Activated CD4-positive, alpha-beta T cell treated with anti-CD3 and anti-CD28 coated beads, Interleukin-2, amount 50 U/mL, for 24 hours (primary cell): ENCODE data around the gene PHTF2.

Experiments
- DNase-seq, 2 donors: peaks; one replicate each; pipeline ENCODE4 v3.0.0-alpha.2; 2020; ENCODE audit warnings: low read depth in 1 of 2, low spot score in 1 of 2

The PHTF2 gene

DNA sequence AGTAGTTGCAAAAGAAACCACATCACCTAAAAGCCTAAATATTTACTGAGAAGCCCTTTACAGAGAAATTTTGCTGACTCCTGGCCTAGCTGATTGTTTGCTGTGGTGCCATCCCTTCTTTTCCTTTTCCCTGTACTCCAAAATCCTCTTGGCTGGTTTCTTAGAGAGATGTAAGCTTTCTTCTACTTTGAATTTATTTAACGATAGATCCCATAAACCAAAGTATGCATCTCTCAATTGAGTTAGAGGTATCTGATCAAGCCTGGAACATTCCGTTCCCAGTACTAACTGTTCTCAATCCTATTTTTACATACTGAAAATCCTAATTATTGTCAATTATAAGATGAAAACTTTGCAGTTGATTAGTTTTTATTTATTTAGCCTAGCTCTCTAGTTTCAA, 6.6 kb upstream of the PHTF2 start:
- no peak for DNase-seq

DNA sequence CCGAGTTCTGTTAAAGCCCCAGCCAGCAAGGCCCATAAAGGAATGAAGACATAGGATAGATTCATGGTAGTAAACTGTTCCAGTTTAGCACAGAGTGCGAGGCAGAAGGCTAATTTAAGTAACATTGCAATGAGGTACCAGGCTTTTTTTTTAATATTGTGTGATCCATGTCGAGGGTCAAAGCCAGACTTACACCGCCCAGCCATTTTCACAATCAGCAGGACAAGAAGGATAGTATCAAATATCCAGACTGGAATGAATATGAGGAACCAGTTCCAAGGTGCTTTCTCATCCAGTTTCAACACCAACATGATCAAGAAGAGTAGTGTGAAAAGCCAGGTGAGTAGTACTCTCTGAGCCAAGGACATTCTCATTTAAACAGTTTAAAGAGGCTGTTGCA, 4.6 kb upstream of the PHTF2 start:
- DNase-seq: no peak

DNA sequence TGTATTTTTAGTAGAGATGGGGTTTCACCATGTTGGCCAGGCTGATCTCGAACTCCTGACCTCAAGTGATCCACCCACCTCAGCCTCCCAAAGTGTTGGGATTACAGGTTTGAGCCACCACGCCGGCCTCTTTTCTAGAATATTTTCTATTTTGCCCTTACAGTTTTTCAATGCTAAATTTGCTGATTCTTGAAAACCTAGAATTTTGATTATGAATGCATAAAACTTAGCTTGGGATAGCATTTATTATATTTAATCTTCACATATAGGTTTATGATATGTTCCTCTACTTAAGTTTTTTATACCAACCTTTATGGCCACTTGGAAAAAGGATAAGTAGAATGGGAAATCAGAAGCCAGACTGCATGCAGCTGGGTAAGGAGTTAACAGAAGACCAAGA, 2.5 kb upstream of the PHTF2 start:
- no peak for DNase-seq

GRCh38 chr7:77796960-77797359, 1.6 kb upstream of the PHTF2 start:
- no peak for DNase-seq

DNA sequence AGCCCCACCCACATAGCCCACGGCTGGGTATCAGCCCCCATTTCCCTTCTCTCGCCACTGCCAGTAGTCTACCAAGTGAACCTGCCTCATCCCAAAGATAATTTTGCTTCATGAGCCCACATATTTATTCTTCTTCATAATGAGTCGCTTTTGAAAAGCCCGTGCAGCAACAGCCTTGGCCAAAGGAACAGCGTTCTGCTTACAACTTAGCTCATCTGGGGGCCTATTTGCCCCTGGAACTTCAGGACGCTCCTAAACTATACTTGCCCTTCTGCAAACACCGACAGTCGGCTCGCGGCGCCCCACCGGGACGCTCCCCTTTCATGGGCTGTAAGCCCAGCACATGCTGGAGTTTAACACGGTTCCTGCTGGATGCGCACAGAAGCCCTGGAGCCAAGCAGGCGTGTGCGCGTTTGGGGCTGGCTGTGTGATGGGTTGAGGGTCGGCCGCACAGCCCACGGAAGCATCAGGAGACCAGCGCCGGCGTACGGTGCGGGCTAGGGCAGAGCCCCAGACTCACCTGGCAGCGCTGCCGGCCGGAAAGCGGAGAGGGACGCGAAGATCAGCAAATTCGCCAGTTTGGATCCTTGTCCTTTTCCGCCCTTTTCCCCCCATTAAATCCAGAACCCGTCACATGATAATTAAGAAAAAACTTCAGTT, 709 bp upstream of the PHTF2 start:
- DNase-seq: no peak

GRCh38 chr7:77799078-77799964, 748 bp downstream of the PHTF2 start:
- no peak for DNase-seq

- no peak for DNase-seq
Measured at GRCh38 chr7:77800158-77800557, 1.6 kb downstream of the PHTF2 start.

DNA sequence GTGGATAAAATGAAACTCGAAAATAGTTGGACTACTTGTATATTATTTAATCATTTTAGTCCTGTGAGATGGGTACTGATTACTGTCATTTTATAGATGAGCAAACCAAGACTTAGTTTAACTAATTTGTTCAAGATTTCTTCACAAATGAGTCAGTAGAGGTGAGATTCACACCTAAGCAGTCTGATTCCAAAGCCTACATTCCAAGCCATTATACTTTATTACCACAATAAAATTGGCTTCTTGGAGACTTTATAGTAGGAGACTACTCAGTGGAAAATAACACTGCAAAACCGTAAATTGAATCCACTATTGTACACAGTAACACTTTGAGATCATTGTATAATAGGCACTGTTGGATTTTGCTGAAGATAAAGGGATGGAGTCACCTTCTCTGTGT, 2.2 kb downstream of the PHTF2 start:
- no peak for DNase-seq

DNA sequence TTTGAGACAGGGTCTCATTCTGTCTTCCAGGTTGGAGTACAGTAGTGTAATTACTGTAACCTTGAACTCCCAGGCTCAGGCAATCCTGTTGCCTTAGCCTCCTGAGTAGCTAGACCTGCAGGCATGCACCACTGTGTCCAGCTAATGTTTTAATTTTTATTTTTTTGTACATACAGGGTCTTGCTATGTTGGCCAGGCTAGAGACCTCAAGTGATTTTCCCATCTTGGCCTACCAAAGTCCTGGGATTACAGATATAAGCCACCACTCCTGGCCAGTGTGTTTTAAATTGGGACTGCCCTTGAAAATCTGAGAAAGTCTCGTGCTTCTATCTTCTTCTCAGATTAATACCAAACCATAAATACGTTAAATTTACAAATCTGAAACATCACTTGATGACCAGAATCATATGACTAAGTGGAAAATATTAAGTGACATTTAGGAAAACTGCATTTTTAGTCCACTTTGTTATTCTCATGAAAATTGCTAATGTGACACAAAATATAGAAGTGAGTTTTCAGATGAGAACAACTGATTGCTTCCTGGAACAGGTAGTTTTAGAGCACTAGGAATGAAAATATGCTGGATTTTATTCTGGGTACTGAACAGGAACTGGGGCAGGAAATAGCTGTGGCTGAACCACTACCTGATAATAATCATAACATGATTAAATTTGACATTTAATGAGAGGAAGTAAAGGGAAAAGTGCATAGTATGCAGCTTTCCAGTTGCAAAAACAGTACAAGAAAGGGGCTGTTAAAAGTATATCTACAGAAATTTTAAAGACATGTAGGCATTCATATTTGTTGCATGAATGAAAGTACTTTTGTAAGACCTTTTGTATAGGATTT, 4.2 kb downstream of the PHTF2 start:
- DNase-seq: no peak

DNA sequence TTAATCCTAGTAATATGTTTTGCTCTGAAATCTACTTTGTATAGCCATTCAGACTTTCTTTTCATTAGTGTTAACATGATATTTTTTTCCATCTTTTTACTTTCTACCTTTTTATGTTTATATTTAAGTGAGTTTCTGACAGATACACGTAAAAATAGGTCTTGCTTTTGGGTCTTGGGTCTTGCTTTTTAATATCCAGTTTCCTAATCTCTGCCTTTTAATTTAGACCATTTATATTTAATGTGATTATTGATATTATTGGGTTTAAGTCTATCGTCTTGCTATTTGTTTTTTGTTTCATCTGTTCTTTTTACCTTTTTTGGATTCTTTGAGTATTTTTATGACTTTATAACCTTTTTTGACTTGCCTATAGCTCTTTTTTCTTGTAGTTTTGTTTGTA, 7.9 kb downstream of the PHTF2 start:
- no peak for DNase-seq

- DNase-seq: no peak
Measured at GRCh38 chr7:77808517-77808916, 9.9 kb downstream of the PHTF2 start.

GRCh38 chr7:77811516-77812289, 13.1 kb downstream of the PHTF2 start:
- no peak for DNase-seq

GRCh38 chr7:77812290-77812685, 13.7 kb downstream of the PHTF2 start:
- no peak for DNase-seq

DNA sequence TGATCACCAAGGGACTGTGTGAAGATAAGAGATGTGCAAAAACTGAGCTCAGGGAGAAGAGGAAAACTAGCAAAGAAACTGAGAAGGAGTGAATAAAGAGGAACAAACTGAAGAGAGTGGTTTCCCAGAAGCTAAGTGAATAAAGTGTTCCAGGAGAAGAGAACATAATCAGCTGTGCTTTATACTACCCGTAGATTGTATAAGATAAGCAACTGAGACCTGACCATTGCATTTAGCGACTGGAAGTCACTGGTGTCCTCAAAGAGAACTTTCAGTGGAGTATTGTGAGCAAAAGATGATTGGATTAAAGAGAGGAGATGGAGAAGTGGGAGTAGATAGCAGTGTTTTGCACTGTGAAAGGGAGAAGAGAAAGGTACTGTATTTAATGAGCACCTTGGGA, 14.6 kb downstream of the PHTF2 start:
- DNase-seq: no peak

DNA sequence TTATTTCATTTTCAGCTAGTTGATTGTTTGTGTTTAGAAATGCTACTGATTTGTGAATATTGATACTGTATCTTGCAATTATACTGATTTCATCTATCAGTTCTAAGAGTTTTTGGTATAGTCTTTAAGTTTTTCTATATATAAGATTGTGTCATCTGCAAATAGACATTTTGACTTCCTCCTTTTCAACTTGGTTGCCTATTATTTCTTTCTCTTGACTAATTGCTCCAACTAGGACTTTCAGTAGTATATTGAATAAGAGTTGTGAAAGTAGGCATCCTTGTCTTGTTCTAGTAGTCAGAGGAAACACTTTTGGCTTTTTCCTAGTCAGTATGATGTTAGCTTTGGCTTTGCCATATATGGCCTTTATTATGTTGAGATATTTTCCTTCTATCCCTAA, 20.4 kb downstream of the PHTF2 start:
- no peak for DNase-seq

- no peak for DNase-seq
Measured at GRCh38 chr7:77820967-77821366, 22.4 kb downstream of the PHTF2 start.

- DNase-seq: no peak
Measured at GRCh38 chr7:77822269-77822668, 23.7 kb downstream of the PHTF2 start.

- no peak for DNase-seq
Measured at GRCh38 chr7:77823787-77824186, 25.2 kb downstream of the PHTF2 start.

DNA sequence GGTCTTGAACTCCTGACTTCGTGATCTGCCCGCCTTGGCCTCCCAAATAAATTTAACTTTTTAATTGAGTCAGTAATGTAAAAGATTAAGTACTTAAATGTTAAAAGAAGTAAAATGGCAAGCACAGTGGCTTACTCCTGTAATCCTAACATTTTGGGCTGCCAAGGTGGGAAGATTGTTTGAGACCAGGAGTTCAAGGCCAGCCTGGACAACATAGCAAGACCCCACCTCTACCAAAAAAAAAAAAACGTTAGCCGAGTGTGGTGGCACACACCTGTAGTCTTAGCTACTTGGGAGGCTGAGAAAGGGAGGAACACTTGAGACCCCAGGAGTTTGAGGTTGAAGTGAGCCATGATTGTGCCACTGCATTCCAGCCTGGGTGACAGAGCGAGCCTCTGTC, 26.1 kb downstream of the PHTF2 start:
- no peak for DNase-seq

- no peak for DNase-seq
Measured at GRCh38 chr7:77825131-77825530, 26.6 kb downstream of the PHTF2 start.

DNA sequence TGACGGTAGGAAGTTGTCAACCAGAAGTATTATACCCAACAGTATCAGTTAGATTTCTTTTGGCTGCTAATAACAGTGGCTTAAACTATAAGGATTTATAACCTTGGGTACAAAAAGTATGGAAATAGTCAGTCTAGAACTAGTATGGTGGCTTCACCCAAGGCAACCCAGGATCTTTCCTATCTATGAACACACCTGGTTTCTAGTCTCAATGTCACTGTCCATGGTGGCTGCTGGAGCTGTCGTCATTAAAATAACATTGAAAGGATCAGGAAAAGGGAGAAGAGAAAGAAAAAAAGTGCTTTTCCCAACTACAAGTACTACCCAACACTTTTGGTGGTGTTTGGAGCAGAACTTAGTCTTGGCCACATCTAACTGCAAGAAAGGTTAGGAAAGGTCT, 27.7 kb downstream of the PHTF2 start:
- DNase-seq: no peak
